HEK293T (cell line): ENCODE results near the gene MPO.

ENCODE experiments used
- CTCF ChIA-PET: fragments of 350-600 bp; formaldehyde crosslinking; extraction: SDS; loops from one replicate; lab custom pipeline; 2021; ENCODE audit warnings: antibody characterized with exemption, inconsistent platforms; lab: Yijun Ruan, JAX
- POLR2A ChIA-PET: fragments of 350-600 bp; formaldehyde crosslinking; extraction: SDS; loops from one replicate; lab custom pipeline; 2020; ENCODE audit warnings: antibody characterized with exemption, inconsistent platforms; lab: Yijun Ruan, JAX
- DNase-seq: peaks from one replicate; pipeline ENCODE4 v3.0.0; 2012; ENCODE audit warnings: mixed read lengths; ENCODE audit errors: extremely low spot score
- ARNT ChIP-seq: fragments of 450-650 bp; IDR thresholded peaks from 2 replicates; pipeline ENCODE4 v1.6.1; 2017; ENCODE audit warnings: mild to moderate bottlenecking
- BHLHE40 ChIP-seq: fragments of 450-650 bp; IDR thresholded peaks from 2 replicates; pipeline ENCODE4 v1.6.1; 2016; ENCODE audit warnings: mild to moderate bottlenecking, moderate library complexity, borderline replicate concordance
- CTBP1 ChIP-seq: fragments of 450-650 bp; IDR thresholded peaks from 2 replicates; pipeline ENCODE4 v1.6.1; 2016; ENCODE audit warnings: borderline replicate concordance
- ELF4 ChIP-seq: fragments of 450-650 bp; IDR thresholded peaks from 2 replicates; pipeline ENCODE4 v1.6.1; 2017; ENCODE audit warnings: antibody characterized with exemption
- FOXA1 ChIP-seq: fragments of 450-650 bp; IDR thresholded peaks from 2 replicates; pipeline ENCODE4 v1.6.1; 2016; ENCODE audit warnings: mild to moderate bottlenecking
- FOXK2 ChIP-seq: fragments of 450-650 bp; IDR thresholded peaks from 2 replicates; pipeline ENCODE4 v1.6.1; 2016; ENCODE audit warnings: mild to moderate bottlenecking
- FOXM1 ChIP-seq: fragments of 450-650 bp; IDR thresholded peaks from 2 replicates; pipeline ENCODE4 v1.6.1; 2017; ENCODE audit warnings: mild to moderate bottlenecking, borderline replicate concordance
- HDGF ChIP-seq: fragments of 450-650 bp; IDR thresholded peaks from 2 replicates; pipeline ENCODE4 v1.6.1; 2017; ENCODE audit warnings: antibody characterized with exemption, borderline replicate concordance
- L3MBTL2 ChIP-seq: fragments of 450-650 bp; conservative IDR thresholded peaks from 2 replicates; pipeline ENCODE4 v1.6.1; 2016; ENCODE audit warnings: mild to moderate bottlenecking
- LEF1 ChIP-seq: fragments of 450-650 bp; IDR thresholded peaks from 2 replicates; pipeline ENCODE4 v1.6.1; 2017; ENCODE audit warnings: mild to moderate bottlenecking, borderline replicate concordance
- NFRKB ChIP-seq: fragments of 450-650 bp; IDR thresholded peaks from 2 replicates; pipeline ENCODE4 v1.6.1; 2016; ENCODE audit warnings: mild to moderate bottlenecking, moderate library complexity
- SP1 ChIP-seq: fragments of 450-650 bp; IDR thresholded peaks from 2 replicates; pipeline ENCODE4 v1.6.1; 2017
- SUZ12 ChIP-seq: fragments of 450-650 bp; IDR thresholded peaks from 2 replicates; pipeline ENCODE4 v1.6.1; 2016; ENCODE audit warnings: mild to moderate bottlenecking
- TARDBP ChIP-seq: fragments of 450-650 bp; IDR thresholded peaks from 2 replicates; pipeline ENCODE4 v1.6.1; 2016
- ZNF384 ChIP-seq: fragments of 450-650 bp; IDR thresholded peaks from 2 replicates; pipeline ENCODE4 v1.6.1; 2016
- TF ChIP-seq, protein P1 (sequence below): fragments of 450-650 bp; IDR thresholded peaks from 2 replicates; pipeline ENCODE4 v1.6.1; 2016

Gene MPO

DNA sequence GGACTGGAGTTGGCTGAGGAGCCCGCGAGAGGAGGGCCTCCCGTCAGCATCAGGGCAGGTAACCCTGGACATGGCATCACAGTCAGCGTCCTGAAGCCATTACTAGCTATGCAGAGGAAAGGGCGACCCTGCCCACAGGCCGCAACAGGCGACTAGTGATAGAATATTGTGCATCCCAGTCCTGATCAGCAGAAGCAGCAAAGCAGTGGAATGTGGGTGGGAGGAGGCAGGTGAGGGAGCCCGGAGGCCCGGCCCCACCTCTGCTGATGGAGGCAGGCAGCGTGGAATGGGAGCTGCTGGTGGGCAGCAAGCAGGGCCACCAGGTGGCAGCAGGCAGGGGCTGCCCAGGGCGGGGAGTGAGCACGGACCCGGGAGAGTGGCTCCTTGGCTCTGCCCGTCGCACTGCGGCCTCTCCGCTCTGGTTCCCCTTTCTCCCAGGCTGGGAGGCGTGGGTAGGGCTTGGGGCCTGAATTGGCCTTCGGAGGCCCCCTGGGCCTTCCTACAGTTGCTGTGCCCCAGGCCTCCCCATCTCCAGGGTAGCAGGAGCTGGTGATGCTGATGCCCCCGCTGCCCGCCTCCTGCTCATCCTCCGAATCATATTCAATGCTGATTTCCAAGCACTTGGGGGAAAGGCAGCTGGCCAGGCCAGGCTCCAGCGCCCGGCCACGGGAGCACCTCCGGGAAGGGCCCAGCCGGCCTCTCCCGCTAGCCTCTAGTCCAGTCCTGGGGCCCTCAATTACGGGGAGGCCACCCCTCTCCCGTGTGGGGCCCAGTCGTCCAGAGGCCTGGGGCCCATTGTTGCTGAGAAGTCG lies 27.6 kb upstream of the MPO start:
- DNase-seq = no peak
- TF ChIP-seq, protein P1, sequence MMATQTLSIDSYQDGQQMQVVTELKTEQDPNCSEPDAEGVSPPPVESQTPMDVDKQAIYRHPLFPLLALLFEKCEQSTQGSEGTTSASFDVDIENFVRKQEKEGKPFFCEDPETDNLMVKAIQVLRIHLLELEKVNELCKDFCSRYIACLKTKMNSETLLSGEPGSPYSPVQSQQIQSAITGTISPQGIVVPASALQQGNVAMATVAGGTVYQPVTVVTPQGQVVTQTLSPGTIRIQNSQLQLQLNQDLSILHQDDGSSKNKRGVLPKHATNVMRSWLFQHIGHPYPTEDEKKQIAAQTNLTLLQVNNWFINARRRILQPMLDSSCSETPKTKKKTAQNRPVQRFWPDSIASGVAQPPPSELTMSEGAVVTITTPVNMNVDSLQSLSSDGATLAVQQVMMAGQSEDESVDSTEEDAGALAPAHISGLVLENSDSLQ = no peak
- TF ChIP-seq L3MBTL2 = no peak
- no peak for TF ChIP-seq SUZ12
- TF ChIP-seq FOXA1 = no peak
- TF ChIP-seq FOXK2 = no peak
- no peak for TF ChIP-seq HDGF
- TF ChIP-seq LEF1 = no peak
- no peak for TF ChIP-seq CTBP1
- no peak for TF ChIP-seq ARNT
- TF ChIP-seq ELF4 = no peak
- no peak for TF ChIP-seq BHLHE40
- TF ChIP-seq SP1 = no peak
- no peak for TF ChIP-seq NFRKB
- ChIA-PET POLR2A (interaction anchor here (2.9 kb wide), 1 partner anchor 44 kb away, joined by 9 read pairs; the partner anchor contains the start of gene SUPT4H1), CTCF (interaction anchor here (1.2 to 2.1 kb wide), 3 partner anchors 9 to 109 kb away, joined by 3 to 8 read pairs (median 5); partner anchors contain the start of gene RNF43)

DNA sequence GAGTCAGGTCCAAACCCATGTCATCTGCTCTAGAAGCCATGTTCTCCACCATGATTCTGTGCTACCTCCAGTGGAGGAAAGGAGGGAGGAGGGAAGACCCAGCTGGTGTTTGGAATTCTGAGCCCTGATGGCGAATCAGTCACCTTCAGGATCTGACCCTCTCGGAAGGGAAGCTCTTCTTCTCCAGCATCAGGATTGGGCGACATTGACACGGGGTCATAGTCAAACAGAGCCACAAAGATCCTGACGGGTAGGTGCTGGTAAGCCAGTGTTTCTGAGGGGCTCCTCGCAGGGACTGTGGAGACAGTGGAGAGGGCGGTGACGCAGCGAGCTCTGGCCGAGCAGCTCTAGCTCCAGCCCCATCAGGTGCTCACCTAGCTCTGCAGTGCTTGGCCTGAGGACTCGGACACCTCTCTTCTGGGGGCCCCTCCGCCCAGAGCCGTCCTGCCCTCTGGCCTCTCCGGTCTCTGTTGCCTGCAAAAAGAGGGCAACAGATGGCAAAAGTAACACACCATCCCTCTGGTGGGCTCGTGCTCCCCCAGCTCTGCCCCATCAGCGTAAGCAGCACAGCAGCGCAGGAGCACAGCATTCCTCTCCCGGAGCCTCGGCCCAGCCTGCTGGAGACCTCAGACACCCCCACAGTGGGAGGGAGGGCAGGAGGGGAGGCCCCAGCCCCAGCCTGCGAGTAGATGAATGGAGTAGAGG lies 26.9 kb upstream of the MPO start:
- POLR2A ChIA-PET = interaction anchor here (2.9 kb wide), 1 partner anchor 44 kb away, joined by 9 read pairs; the partner anchor contains the start of gene SUPT4H1
- CTCF ChIA-PET = interaction anchor here (0.5 to 2.1 kb wide), 3 partner anchors 10 to 110 kb away, joined by 3 to 8 read pairs (median 5); partner anchors contain the start of gene RNF43
- TF ChIP-seq NFRKB (no peak), SUZ12 (no peak), HDGF (no peak), CTBP1 (no peak)
- DNase-seq = no peak

DNA sequence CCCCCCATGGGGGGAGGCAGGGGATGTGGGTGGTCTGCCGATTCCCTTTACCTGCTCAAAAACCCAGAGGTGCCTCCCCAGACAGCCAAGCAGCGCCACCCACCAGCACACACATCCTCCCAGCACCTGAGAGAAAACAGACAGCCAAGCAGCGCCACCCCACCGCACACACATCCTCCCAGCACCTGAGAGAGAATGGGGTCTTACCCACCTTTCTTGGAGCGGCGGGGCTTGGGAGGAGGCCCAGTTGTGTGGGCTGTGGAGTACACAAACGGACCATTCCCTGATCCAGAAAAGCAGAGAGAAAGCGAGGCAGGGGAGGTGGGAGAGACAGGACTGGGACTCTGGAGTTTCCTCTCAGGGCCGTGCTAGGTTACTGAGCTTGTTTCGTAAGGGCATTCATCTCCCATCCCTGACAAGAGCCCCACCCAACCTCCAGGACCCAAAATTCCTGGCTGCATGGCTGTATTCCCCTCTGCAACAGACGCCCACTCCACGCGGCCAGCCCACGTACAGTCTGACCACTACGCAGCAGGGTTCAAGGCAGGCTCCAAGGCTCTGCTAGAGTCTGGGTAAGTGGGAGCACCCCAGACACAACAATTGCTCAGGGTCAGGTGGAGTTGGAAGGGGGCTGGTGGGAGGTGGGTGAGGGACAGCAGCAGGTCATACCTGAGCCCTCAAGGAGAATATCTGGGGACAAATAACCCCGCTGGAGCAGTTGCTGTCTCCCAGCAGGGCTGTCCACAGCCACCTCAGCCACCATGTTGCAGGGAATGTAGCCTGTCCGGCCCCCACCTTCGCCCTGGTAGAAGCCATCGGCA lies 25.6 kb upstream of the MPO start:
- POLR2A ChIA-PET = no interaction called here
- no peak for DNase-seq
- CTCF ChIA-PET = interaction anchor here (2.9 kb wide), 1 partner anchor 11 kb away, joined by 17 read pairs; no protein-coding TSS in a partner anchor
- TF ChIP-seq NFRKB (no peak), FOXA1 (no peak), TARDBP (no peak), ZNF384 (no peak), ARNT (no peak), FOXK2 (no peak), SUZ12 (no peak), SP1 (no peak), CTBP1 (no peak), BHLHE40 (no peak), ELF4 (no peak), L3MBTL2 (no peak), HDGF (no peak), FOXM1 (no peak)
- TF ChIP-seq, protein P1 = no peak

DNA sequence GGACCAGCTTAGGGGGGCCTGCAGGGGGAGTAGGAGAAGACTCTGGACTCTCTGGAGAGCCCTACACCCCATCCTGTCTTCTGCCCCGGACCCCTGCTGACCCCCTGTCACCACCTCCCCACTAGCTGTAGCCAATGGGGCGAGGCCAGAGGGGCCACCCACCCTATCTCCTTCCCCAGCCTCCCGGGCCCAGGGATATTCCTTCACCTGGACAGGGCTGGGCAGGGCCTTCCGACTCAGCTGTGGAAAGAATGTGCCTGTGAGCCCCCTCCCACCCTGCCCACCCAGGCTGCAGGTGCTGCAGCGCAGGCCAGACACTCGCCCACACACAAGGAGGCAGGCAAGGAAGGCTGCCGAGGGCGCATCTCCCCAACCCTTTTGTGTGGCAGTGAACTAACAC lies 24.9 kb upstream of the MPO start:
- POLR2A ChIA-PET = interaction anchor here (0.8 kb wide), 2 partner anchors 9 to 47 kb away, joined by 3 to 6 read pairs; partner anchors contain the start of gene SUPT4H1
- DNase-seq = no peak
- CTCF ChIA-PET = interaction anchor here (0.6 to 2.9 kb wide), 2 partner anchors 12 to 132 kb away, joined by 3 to 17 read pairs; no protein-coding TSS in a partner anchor
- TF ChIP-seq NFRKB = no peak
- no peak for TF ChIP-seq ARNT
- TF ChIP-seq ZNF384 = no peak
- TF ChIP-seq BHLHE40 = no peak
- TF ChIP-seq HDGF = no peak
- no peak for TF ChIP-seq CTBP1
- no peak for TF ChIP-seq FOXK2
- TF ChIP-seq FOXA1 = no peak

DNA sequence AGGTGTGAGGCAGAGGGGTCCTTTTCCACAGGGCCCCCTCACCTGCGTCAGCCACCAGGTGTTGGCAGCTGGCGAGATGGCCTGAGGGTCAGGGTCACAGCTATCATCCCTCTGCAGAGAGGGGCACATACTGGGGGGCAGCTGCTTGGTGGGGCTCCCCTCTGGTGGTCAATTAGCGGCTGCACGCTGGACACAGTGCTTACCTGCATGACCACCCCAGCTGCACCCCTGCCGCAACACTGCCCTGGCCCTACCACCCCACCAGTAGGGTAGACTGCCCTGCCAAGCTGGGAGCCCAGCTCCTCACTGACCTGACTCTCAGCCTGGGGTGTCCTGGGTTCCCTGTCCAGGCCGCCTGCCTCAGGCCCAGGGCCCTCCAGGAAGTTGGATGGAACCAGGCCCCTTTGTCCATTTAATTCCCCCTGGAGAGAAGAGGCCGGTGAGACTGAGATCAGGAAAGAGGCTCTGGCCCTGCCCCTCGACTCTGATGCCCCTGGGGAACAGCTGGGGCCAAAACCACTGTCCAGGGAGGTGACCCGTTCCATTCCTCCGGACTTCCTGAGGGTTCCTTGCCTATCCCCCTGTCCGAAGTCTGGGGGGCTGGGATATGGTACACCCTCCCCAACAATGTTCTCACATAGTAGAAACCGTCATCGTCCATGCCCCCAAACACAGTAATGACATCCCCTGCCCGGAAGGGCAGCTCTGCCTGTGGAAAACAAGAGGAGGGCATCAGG lies 24.2 kb upstream of the MPO start:
- TF ChIP-seq FOXA1 (no peak), HDGF (no peak), FOXK2 (no peak), CTBP1 (no peak), ZNF384 (no peak), SUZ12 (no peak), ARNT (no peak), NFRKB (no peak), TARDBP (no peak), BHLHE40 (no peak)
- ChIA-PET POLR2A (interaction anchor here (0.8 to 1.2 kb wide), 4 partner anchors 9 to 48 kb away, joined by 3 to 6 read pairs (median 4); partner anchors contain the start of gene SUPT4H1), CTCF (interaction anchor here (0.5 to 2.9 kb wide), 8 partner anchors 7 to 863 kb away, joined by 3 to 17 read pairs (median 3); no protein-coding TSS in a partner anchor)
- DNase-seq = no peak
